HCT116 (cell line): ENCODE data around the gene SAMSN1. TPM values are rescaled to one million over a fixed set of nuclear protein-coding genes. Genes with fewer than 3 reads are reported as not detected.

Source experiments
- ATAC-seq: fragments of 200-7000 bp; cut with Tn5 transposase; 2 replicates; pipeline ENCODE4 v1.9.1; 2020; ENCODE audit warnings: mild to moderate bottlenecking, moderate library complexity
- BruUV-seq: library from RNA; stranded (reverse); fragments of 400-500 nt; replicated peaks from 2 replicates; lab custom pipeline; 2021; lab: Mats Ljungman, UMichigan
- CTCF ChIA-PET: fragments of 300-600 bp; sonication (Branson Sonifier 250); formaldehyde crosslinking; loops from one replicate; lab custom pipeline; 2021; ENCODE audit warnings: antibody characterized with exemption; lab: Charles Lee
- POLR2A ChIA-PET: fragments of 300-600, 350-600 bp; sonication (Branson Sonifier 250); formaldehyde crosslinking; loops from one replicate; lab custom pipeline; 2021; ENCODE audit warnings: antibody characterized with exemption; lab: Charles Lee
- RAD21 ChIA-PET, 2 experiments: fragments of 300-600 bp; sonication (Branson Sonifier 250); formaldehyde crosslinking; loops; one replicate each; lab custom pipeline; 2023; ENCODE audit warnings: low total read pairs in 2 of 2; ENCODE audit not compliant: uncharacterized antibody in 2 of 2, unreplicated experiment in 2 of 2, low non-redundant PET in 1 of 2; lab: Charles Lee
- DNase-seq: peaks from one replicate; pipeline ENCODE4 v3.0.0-alpha.2; 2010; ENCODE audit warnings: low read depth, low spot score
- H2AFZ ChIP-seq: fragments of 200-600 bp; shearing (Covaris generic), sonication (generic); 2 replicates; pipeline ENCODE4 v1.6.1; 2017; ENCODE audit warnings: low read depth, mixed run types, mixed read lengths, antibody characterized with exemption, low read length; ENCODE audit not compliant: poor library complexity, severe bottlenecking
- H3K27ac ChIP-seq: 2 replicates; pipeline ENCODE4 v1.5.1; 2012; ENCODE audit warnings: low read depth, low read length
- H3K27me3 ChIP-seq: fragments of 200-600 bp; sonication (generic); 2 replicates; pipeline ENCODE4 v1.6.1; 2016; ENCODE audit warnings: mixed run types, low read length, mixed read lengths; ENCODE audit not compliant: insufficient read depth
- H3K36me3 ChIP-seq, 2 experiments: fragments of 200-500 bp in 1 of 2; fragments of 200-600 bp in 1 of 2; sonication (Bioruptor generic) in 1 of 2; sonication (generic) in 1 of 2; 2 replicates each; pipeline versions ENCODE4 v1.5.1 to v1.6.1; 2014 to 2016; ENCODE audit warnings: low read length in 2 of 2, inconsistent platforms in 1 of 2, mixed read lengths in 1 of 2, mixed run types in 1 of 2; ENCODE audit not compliant: insufficient read depth in 2 of 2, control insufficient read depth in 1 of 2
- H3K4me1 ChIP-seq, 2 experiments: fragments of 200-600 bp in 1 of 2; sonication (generic) in 1 of 2; 2 replicates each; pipeline versions ENCODE4 v1.5.1 to v1.6.1; 2012 to 2017; ENCODE audit warnings: low read length in 2 of 2, inconsistent platforms in 1 of 2, mild to moderate bottlenecking in 1 of 2, mixed read lengths in 1 of 2, mixed run types in 1 of 2, moderate library complexity in 1 of 2; ENCODE audit not compliant: insufficient read depth in 2 of 2, control insufficient read depth in 1 of 2
- H3K4me2 ChIP-seq: fragments of 200-600 bp; sonication (generic); 2 replicates; pipeline ENCODE4 v1.6.1; 2017; ENCODE audit warnings: mixed run types, low read length, mixed read lengths
- H3K4me3 ChIP-seq, 2 experiments: fragments of 200-600 bp in 1 of 2; sonication (generic) in 1 of 2; replicated peaks in 1 of 2; 2 replicates each; pipeline ENCODE4 v1.5.1; 2011 to 2016; ENCODE audit warnings: low read length in 2 of 2, control low read depth in 1 of 2, low read depth in 1 of 2, mild to moderate bottlenecking in 1 of 2, mixed read lengths in 1 of 2, mixed run types in 1 of 2
- H3K79me2 ChIP-seq: fragments of 200-600 bp; sonication (generic); 2 replicates; pipeline ENCODE4 v1.6.1; 2017; ENCODE audit warnings: mild to moderate bottlenecking, mixed run types, low read length, moderate library complexity, mixed read lengths; ENCODE audit not compliant: insufficient read depth
- H3K9ac ChIP-seq: fragments of 200-600 bp; sonication (generic); 2 replicates; pipeline ENCODE4 v1.6.1; 2016; ENCODE audit warnings: low read length, mixed read lengths
- H3K9me2 ChIP-seq: fragments of 200-600 bp; sonication (generic), shearing (Covaris generic); 2 replicates; pipeline ENCODE4 v1.6.1; 2017; ENCODE audit warnings: mixed run types, mild to moderate bottlenecking, moderate library complexity; ENCODE audit not compliant: insufficient read depth
- H3K9me3 ChIP-seq, 2 experiments: fragments of 200-500 bp in 1 of 2; fragments of 200-600 bp in 1 of 2; sonication (Bioruptor generic) in 1 of 2; sonication (generic) in 1 of 2; 2 replicates each; pipeline ENCODE4 v1.6.1; 2014 to 2017; ENCODE audit warnings: low read length in 2 of 2, mixed read lengths in 2 of 2, inconsistent platforms in 1 of 2, low read depth in 1 of 2, mild to moderate bottlenecking in 1 of 2, mixed run types in 1 of 2, moderate library complexity in 1 of 2; ENCODE audit not compliant: control insufficient read depth in 1 of 2, insufficient read depth in 1 of 2
- H4K20me1 ChIP-seq: fragments of 200-600 bp; sonication (generic), shearing (Covaris generic); 2 replicates; pipeline ENCODE4 v1.6.1; 2017; ENCODE audit warnings: mixed run types, mild to moderate bottlenecking, moderate library complexity; ENCODE audit not compliant: insufficient read depth
- EZH2 ChIP-seq: fragments of 200-600 bp; sonication (generic); IDR thresholded peaks from 2 replicates; pipeline ENCODE4 v1.6.1; 2017; ENCODE audit warnings: antibody characterized with exemption, mixed run types
- POLR2A ChIP-seq: IDR thresholded peaks from 2 replicates; pipeline ENCODE4 v1.7.0; 2011; ENCODE audit warnings: borderline replicate concordance; ENCODE audit not compliant: insufficient read depth, insufficient read length; ENCODE audit errors: extremely low read depth
- POLR2AphosphoS5 ChIP-seq: IDR thresholded peaks from 2 replicates; pipeline ENCODE4 v1.6.1; 2011; ENCODE audit warnings: mild to moderate bottlenecking, low read depth, low read length, moderate library complexity
- SIN3A ChIP-seq: IDR thresholded peaks from 2 replicates; pipeline ENCODE4 v1.6.1; 2012; ENCODE audit warnings: low read depth
- ZFX ChIP-seq: fragments of 450-650 bp; IDR thresholded peaks from 2 replicates; pipeline ENCODE4 v1.6.1; 2017
- intact Hi-C: fragments of 100-400 bp; cut with micrococcal nuclease; formaldehyde crosslinking; loops from 2 replicates; pipeline ENCODE4 v1.10.0; 2022
- total RNA-seq: library from RNA; stranded (reverse); gene quantifications from one replicate; pipeline ENCODE4 v1.2.1, GENCODE V29; 2021; ENCODE audit not compliant: unreplicated experiment

SAMSN1 gene
- total RNA-seq, 1 experiment from 2014 or later, result 0.57 TPM

- ChIA-PET CTCF (no interaction called here), RAD21 (no interaction called here), POLR2A (no interaction called here)
- DNase-seq (no peak), ATAC-seq (no peak)
- Histone ChIP-seq H3K79me2 (no peaks in the 10 kb centered on the region), H3K27me3 (no peaks in the 10 kb centered on the region), H3K4me3 (no peak overlapping the region), H3K9me2 (no peaks in the 10 kb centered on the region), H3K36me3 (no peaks in the 10 kb centered on the region), H3K4me2 (no peak overlapping the region), H4K20me1 (no peaks in the 10 kb centered on the region), H3K9ac (no peak overlapping the region), H3K27ac (no peak overlapping the region), H2AFZ (no peak overlapping the region), H3K9me3 (no peaks in the 10 kb centered on the region), H3K4me1 (no peaks in the 10 kb centered on the region)
- TF ChIP-seq POLR2AphosphoS5 (no peak), ZFX (no peak), POLR2A (no peak)
- intact Hi-C loops, result no loop called here
- no TSS peak for BruUV-seq
Observed at GRCh38 chr21:14448784-14449183, 97.3 kb downstream of the SAMSN1 start.

GRCh38 chr21:14438211-14438610 lies 107.9 kb downstream of the SAMSN1 start:
- Histone ChIP-seq H3K9me2 (no peaks in the 10 kb centered on the region), H2AFZ (no peak overlapping the region), H3K36me3 (no peaks in the 10 kb centered on the region), H3K4me2 (no peak overlapping the region), H4K20me1 (no peaks in the 10 kb centered on the region), H3K27ac (no peak overlapping the region), H3K4me3 (no peak overlapping the region), H3K9me3 (no peaks in the 10 kb centered on the region), H3K27me3 (no peaks in the 10 kb centered on the region), H3K9ac (no peak overlapping the region), H3K4me1 (no peaks in the 10 kb centered on the region), H3K79me2 (no peaks in the 10 kb centered on the region)
- BruUV-seq, result no TSS peak
- DNase-seq (no peak), ATAC-seq (no peak)
- TF ChIP-seq EZH2 (no peak), SIN3A (no peak)
- intact Hi-C loops, result loop anchor here (10.0 kb wide), 2 partner anchors 113 to 407 kb away; no protein-coding TSS in a partner anchor
- ChIA-PET POLR2A (no interaction called here), RAD21 (no interaction called here), CTCF (no interaction called here)
